ENCODE measurements around the gene RPS6KA2.

Gene RPS6KA2

DNA sequence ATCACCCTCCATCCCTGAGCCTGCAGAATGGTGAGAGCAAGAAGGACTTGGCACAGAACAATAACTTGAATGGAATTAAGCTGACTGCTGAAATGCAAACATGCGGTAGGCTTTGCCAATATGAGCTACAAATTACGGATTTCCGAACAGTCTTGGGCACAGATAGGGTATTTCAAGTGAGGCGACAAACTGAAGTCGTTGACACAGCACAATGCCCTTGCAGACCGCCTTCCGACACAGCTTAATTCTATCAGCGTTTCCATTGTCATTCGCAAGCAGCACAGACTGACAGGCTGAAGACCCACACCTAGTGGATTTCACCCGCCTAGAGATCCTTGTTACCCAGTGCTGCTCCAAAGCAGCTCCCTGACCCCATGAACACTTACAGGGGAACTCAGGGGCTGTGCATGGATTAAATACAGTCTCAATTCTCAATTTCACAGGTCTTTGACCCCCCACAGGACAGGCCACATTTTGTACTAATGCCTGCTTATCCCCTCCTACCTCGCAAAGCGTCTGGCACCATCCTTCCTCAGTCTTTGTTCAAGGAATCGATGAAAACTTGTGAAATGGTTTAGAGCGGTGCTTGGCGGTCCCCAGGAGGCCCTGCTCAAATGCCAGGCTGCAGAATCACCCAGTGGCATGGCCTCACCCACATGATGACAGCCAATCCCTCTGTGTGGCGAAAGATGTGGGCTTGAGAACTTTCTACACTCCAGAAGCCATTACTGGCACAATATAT is 75.1 kb downstream of the RPS6KA2 start:
- TF ChIP-seq, protein P1, sequence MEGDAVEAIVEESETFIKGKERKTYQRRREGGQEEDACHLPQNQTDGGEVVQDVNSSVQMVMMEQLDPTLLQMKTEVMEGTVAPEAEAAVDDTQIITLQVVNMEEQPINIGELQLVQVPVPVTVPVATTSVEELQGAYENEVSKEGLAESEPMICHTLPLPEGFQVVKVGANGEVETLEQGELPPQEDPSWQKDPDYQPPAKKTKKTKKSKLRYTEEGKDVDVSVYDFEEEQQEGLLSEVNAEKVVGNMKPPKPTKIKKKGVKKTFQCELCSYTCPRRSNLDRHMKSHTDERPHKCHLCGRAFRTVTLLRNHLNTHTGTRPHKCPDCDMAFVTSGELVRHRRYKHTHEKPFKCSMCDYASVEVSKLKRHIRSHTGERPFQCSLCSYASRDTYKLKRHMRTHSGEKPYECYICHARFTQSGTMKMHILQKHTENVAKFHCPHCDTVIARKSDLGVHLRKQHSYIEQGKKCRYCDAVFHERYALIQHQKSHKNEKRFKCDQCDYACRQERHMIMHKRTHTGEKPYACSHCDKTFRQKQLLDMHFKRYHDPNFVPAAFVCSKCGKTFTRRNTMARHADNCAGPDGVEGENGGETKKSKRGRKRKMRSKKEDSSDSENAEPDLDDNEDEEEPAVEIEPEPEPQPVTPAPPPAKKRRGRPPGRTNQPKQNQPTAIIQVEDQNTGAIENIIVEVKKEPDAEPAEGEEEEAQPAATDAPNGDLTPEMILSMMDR (IDR thresholded peaks at IDR 0.05; ENCODE audit: low read depth, low read length, missing control alignments) = no peak
- Histone ChIP-seq H3K4me3 (ENCODE audit: low read depth, low read length) (no peak overlapping the region), H3K27ac (no peak overlapping the region), H3K27me3 (replicated peaks) (no peaks in the 10 kb centered on the region), H3K36me3 (replicated peaks) (no peaks in the 10 kb centered on the region)
- no peak for DNase-seq
- in situ Hi-C loops (cut with HindIII; ENCODE audit: low pct_ligation_motif_present, low sequenced_read_pairs) = no loop called here

DNA sequence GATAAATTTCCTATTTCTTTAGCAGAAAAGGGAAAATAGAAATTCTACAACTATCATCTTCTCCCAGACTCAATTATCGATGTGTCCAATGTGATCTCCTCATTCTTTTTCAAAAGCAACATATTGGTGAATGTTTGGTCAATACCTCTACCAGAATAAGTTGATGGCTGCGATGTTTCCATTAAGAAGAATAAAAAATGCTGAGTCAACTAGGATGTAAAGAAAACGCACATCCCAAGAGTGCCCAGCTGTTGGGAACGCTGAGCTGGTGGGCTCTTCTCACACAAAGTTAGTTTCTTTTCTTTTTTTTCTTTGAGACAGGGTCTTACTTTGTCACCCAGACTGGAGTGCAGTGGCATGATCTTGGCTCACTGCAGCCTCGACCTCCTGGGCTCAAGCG is 80.4 kb downstream of the RPS6KA2 start:
- DNase-seq = no peak
- H3K36me3 ChIP-seq (replicated peaks) = no peaks in the 10 kb centered on the region
- in situ Hi-C loops (cut with HindIII; ENCODE audit: low pct_ligation_motif_present, low sequenced_read_pairs) = no loop called here
- no peak overlapping the region for H3K27ac ChIP-seq
- H3K27me3 ChIP-seq (replicated peaks) = no peaks in the 10 kb centered on the region
- no peak overlapping the region for H3K4me3 ChIP-seq (ENCODE audit: low read depth, low read length)
- TF ChIP-seq, protein P1 (IDR thresholded peaks at IDR 0.05; ENCODE audit: low read depth, low read length, missing control alignments) = no peak

DNA sequence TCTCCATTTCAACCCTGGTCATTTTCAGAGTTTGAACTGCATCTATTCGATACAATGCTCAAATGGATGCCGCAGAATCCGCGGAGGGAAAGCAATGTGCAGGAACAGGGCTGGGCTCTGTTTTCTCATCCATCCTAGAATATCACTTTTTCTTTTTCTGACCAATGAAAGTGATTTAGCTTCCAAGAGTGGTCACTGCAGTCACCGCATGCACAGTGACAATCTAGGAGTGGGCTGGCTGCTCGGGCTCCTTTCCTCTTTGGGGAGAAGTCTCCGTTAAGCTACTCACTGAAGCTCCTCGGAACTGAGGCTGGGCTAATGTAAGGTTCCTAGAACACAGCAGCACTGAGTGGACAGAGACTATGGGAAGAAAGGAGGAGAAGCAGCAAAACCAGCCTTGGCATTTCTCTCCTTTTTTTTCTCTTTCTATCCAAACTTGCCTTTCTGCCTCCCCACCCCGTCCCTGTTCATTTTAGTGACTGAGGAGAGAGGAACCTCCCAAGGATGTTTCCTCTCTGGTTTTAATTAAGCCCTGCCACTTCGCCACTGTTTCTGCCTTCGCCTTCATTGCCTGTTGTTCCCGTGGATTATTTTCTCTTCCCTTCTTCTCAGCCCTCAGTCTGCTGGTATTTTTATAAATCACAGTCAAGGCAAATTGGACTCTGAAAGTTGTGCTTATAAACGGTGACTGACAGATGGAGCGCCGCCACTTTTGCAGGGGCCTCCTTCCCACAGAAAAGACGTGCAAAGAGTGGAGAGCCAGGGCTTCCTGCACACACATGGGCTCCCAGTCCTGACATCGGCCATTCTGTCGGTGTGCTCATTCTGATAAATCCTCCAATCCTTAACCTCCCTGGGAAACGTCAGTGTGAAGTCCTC is 81.7 kb downstream of the RPS6KA2 start:
- H3K27ac ChIP-seq = no peak overlapping the region
- no peak for DNase-seq
- H3K27me3 ChIP-seq (replicated peaks) = no peaks in the 10 kb centered on the region
- in situ Hi-C loops (cut with HindIII; ENCODE audit: low pct_ligation_motif_present, low sequenced_read_pairs) = no loop called here
- H3K4me3 ChIP-seq (ENCODE audit: low read depth, low read length) = no peak overlapping the region
- TF ChIP-seq, protein P1 (IDR thresholded peaks at IDR 0.05; ENCODE audit: low read depth, low read length, missing control alignments) = no peak
- H3K36me3 ChIP-seq (replicated peaks) = no peaks in the 10 kb centered on the region

DNA sequence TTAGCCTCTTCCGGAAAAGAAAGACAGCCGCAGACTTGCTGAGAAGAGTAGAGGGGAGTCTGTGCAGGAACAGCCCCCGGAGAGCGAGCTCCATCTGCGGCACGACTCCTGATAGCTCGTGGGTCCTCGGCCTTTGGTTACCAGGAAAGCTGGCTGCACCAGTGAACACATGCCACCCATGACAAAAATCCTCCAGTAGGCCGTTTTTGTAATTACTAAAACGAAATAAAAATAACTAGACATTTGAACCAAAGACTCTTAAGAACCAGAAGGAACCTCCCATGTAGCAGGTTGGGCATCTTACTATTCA is 82.8 kb downstream of the RPS6KA2 start:
- no peaks in the 10 kb centered on the region for H3K36me3 ChIP-seq (replicated peaks)
- TF ChIP-seq, protein P1 (IDR thresholded peaks at IDR 0.05; ENCODE audit: low read depth, low read length, missing control alignments) = no peak
- no peak overlapping the region for H3K27ac ChIP-seq
- no peak for DNase-seq
- in situ Hi-C loops (cut with HindIII; ENCODE audit: low pct_ligation_motif_present, low sequenced_read_pairs) = no loop called here
- H3K4me3 ChIP-seq (ENCODE audit: low read depth, low read length) = no peak overlapping the region
- no peaks in the 10 kb centered on the region for H3K27me3 ChIP-seq (replicated peaks)

DNA sequence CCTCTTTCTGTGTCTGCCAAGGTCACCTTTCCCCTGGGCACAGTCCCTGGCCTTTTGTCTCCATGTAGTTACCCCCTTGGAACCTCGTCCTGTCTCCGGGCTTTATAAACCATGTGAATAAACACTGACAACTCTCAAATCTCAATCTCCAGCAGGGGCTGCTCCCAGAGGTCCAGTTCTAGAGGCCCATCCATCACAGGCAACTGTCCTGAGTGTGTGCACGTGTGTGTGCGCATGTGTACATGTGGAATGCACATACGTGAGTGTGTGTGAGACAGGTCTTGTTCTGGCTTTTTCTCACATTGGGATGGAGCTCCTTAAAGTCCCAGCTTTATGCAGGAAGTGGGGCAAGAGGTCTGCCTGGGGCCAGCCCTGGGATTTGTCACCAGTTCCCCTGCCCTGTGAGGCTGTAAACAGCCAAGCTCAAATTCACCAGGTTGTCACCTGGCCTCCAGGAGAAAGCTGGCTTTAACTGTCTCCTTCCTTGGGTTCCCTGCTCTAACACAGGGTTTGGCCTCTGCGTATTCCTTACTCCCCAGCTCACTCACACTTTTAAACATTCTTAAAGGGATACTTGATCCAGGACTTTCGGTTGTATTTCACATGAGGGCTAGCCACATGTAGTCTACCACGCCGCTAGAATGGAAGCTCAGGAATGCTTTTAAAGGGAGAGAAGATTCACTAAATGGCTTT is 83.3 kb downstream of the RPS6KA2 start:
- Histone ChIP-seq H3K36me3 (replicated peaks) (no peaks in the 10 kb centered on the region), H3K27ac (no peak overlapping the region), H3K4me3 (ENCODE audit: low read depth, low read length) (no peak overlapping the region), H3K27me3 (replicated peaks) (no peaks in the 10 kb centered on the region)
- TF ChIP-seq, protein P1 (IDR thresholded peaks at IDR 0.05; ENCODE audit: low read depth, low read length, missing control alignments) = no peak
- DNase-seq = no peak
- in situ Hi-C loops (cut with HindIII; ENCODE audit: low pct_ligation_motif_present, low sequenced_read_pairs) = no loop called here

Measured in brain microvascular endothelial cell (primary cell).